H1 (cell line): ENCODE measurements around the gene SYTL2. TPM values are rescaled to one million over a fixed set of nuclear protein-coding genes. Genes with fewer than 3 reads are reported as not detected.

Experiments
- CTCF ChIA-PET: fragments of 300-600 bp; sonication (Branson Sonifier 250); formaldehyde crosslinking; loops from one replicate; lab custom pipeline; 2021; ENCODE audit not compliant: partially characterized antibody; lab: Charles Lee
- POLR2A ChIA-PET: fragments of 300-600 bp; sonication (Branson Sonifier 250); formaldehyde crosslinking; loops from one replicate; lab custom pipeline; 2021; ENCODE audit warnings: inconsistent platforms; ENCODE audit not compliant: partially characterized antibody; lab: Charles Lee
- DNase-seq, 2 experiments: peaks; one replicate each; pipeline versions ENCODE4 v3.0.0 to v3.0.0-alpha.2; 2010 to 2022; ENCODE audit warnings: low spot score in 2 of 2, low read depth in 1 of 2, mixed read lengths in 1 of 2
- FAIRE-seq: peaks from 2 replicates; lab custom pipeline; 2011; peaks lifted over from hg19 to GRCh38; lab: Jason Lieb, UNC
- H2AFZ ChIP-seq: 2 replicates; pipeline ENCODE4 v1.8.1; 2012; ENCODE audit warnings: low read length, inconsistent platforms
- H2AK5ac ChIP-seq: 2 replicates; pipeline ENCODE4 v1.6.1; 2013; ENCODE audit warnings: low read depth, low read length
- H2BK120ac ChIP-seq: replicated peaks from 2 replicates; pipeline ENCODE3; 2013; ENCODE audit warnings: low read depth, low read length, inconsistent platforms
- H2BK12ac ChIP-seq: 2 replicates; pipeline ENCODE4 v1.6.1; 2013; ENCODE audit warnings: low read depth, low read length
- H2BK15ac ChIP-seq: 2 replicates; pipeline ENCODE4 v1.6.1; 2013; ENCODE audit warnings: low read length
- H2BK20ac ChIP-seq: 2 replicates; pipeline ENCODE4 v1.6.1; 2013; ENCODE audit warnings: low read length
- H2BK5ac ChIP-seq: 2 replicates; pipeline ENCODE4 v1.6.1; 2013; ENCODE audit warnings: low read depth, low read length
- H3K14ac ChIP-seq: 2 replicates; pipeline ENCODE4 v1.6.1; 2013; ENCODE audit warnings: inconsistent platforms; ENCODE audit not compliant: insufficient read length
- H3K18ac ChIP-seq: 2 replicates; pipeline ENCODE4 v1.6.1; 2013; ENCODE audit warnings: low read length; ENCODE audit errors: extremely low read depth
- H3K23ac ChIP-seq: 2 replicates; pipeline ENCODE4 v1.6.1; 2013; ENCODE audit warnings: inconsistent platforms; ENCODE audit not compliant: insufficient read length
- H3K23me2 ChIP-seq: 2 replicates; pipeline ENCODE4 v1.6.1; 2013; ENCODE audit warnings: low read depth, low read length
- H3K27ac ChIP-seq: 2 replicates; pipeline ENCODE4 v1.6.1; 2011; ENCODE audit warnings: low read depth, low read length, inconsistent platforms
- H3K27me3 ChIP-seq, 4 experiments: replicated peaks in 1 of 4; 1 replicate in 1 of 4; 2 replicates in 3 of 4; pipeline versions ENCODE4 v1.6.1 to v1.8.1; 2011 to 2013; ENCODE audit warnings: low read length in 3 of 4, mild to moderate bottlenecking in 3 of 4, inconsistent platforms in 2 of 4, mixed read lengths in 2 of 4, moderate library complexity in 1 of 4; ENCODE audit not compliant: control insufficient read depth in 3 of 4, insufficient read depth in 3 of 4; ENCODE audit errors: extremely low read depth in 1 of 4
- H3K36me3 ChIP-seq, 4 experiments: 2 replicates each; pipeline versions ENCODE4 v1.6.1 to v1.8.1; 2011 to 2013; ENCODE audit warnings: mild to moderate bottlenecking in 4 of 4, low read length in 3 of 4, moderate library complexity in 2 of 4, control low read depth in 1 of 4, inconsistent platforms in 1 of 4; ENCODE audit not compliant: insufficient read depth in 4 of 4, control insufficient read depth in 2 of 4
- H3K4ac ChIP-seq: replicated peaks from 2 replicates; pipeline ENCODE3; 2013; ENCODE audit warnings: low read length, low read depth, mixed read lengths, inconsistent platforms; ENCODE audit not compliant: insufficient read length
- H3K4me1 ChIP-seq, 4 experiments: replicated peaks in 1 of 4; 1 replicate in 1 of 4; 2 replicates in 3 of 4; pipeline versions ENCODE4 v1.6.1 to v1.8.1; 2011 to 2013; ENCODE audit warnings: low read length in 3 of 4, inconsistent platforms in 2 of 4, mixed read lengths in 1 of 4; ENCODE audit not compliant: insufficient read depth in 4 of 4, control insufficient read depth in 3 of 4
- H3K4me2 ChIP-seq, 2 experiments: 2 replicates each; pipeline versions ENCODE4 v1.6.1 to v1.8.1; 2011 to 2013; ENCODE audit warnings: low read depth in 2 of 2, low read length in 2 of 2, control low read depth in 1 of 2, inconsistent platforms in 1 of 2, mild to moderate bottlenecking in 1 of 2; ENCODE audit not compliant: insufficient read depth in 1 of 2
- H3K4me3 ChIP-seq, 4 experiments: fragments of 200-600, 300-600 bp in 1 of 4; sonication (generic), shearing (Covaris generic), sonication (Bioruptor Twin) in 1 of 4; 2 replicates each; pipeline versions ENCODE4 v1.5.1 to v1.8.1; 2011 to 2016; ENCODE audit warnings: low read length in 4 of 4, low read depth in 3 of 4, control low read depth in 2 of 4, inconsistent platforms in 2 of 4, mild to moderate bottlenecking in 2 of 4, mixed read lengths in 1 of 4, moderate library complexity in 1 of 4; ENCODE audit not compliant: insufficient read depth in 2 of 4; ENCODE audit errors: extremely low read depth in 1 of 4
- H3K56ac ChIP-seq: replicated peaks from 2 replicates; pipeline ENCODE3; 2013; ENCODE audit warnings: low read depth, mild to moderate bottlenecking, mixed read lengths, low read length, inconsistent platforms; ENCODE audit not compliant: insufficient read length
- H3K79me1 ChIP-seq: 2 replicates; pipeline ENCODE4 v1.6.1; 2013; ENCODE audit warnings: low read depth, low read length, control low read depth
- H3K79me2 ChIP-seq, 2 experiments: 2 replicates each; pipeline versions ENCODE4 v1.6.1 to v1.8.1; 2012 to 2013; ENCODE audit warnings: low read length in 2 of 2, mild to moderate bottlenecking in 2 of 2, inconsistent platforms in 1 of 2; ENCODE audit not compliant: insufficient read depth in 2 of 2, control insufficient read depth in 1 of 2
- H3K9ac ChIP-seq, 4 experiments: replicated peaks in 1 of 4; 1 replicate in 1 of 4; 2 replicates in 3 of 4; pipeline versions ENCODE4 v1.6.1 to v1.8.1; 2011 to 2013; ENCODE audit warnings: low read depth in 3 of 4, low read length in 3 of 4, control low read depth in 2 of 4, mild to moderate bottlenecking in 2 of 4, moderate library complexity in 2 of 4, inconsistent platforms in 1 of 4; ENCODE audit errors: extremely low read depth in 1 of 4
- H3K9me3 ChIP-seq, 2 experiments: 2 replicates each; pipeline versions ENCODE4 v1.6.1 to v1.8.1; 2012 to 2013; ENCODE audit warnings: mild to moderate bottlenecking in 2 of 2, moderate library complexity in 2 of 2, control low read depth in 1 of 2, inconsistent platforms in 1 of 2, low read depth in 1 of 2, low read length in 1 of 2, mixed read lengths in 1 of 2; ENCODE audit not compliant: insufficient read depth in 2 of 2
- H4K20me1 ChIP-seq, 2 experiments: replicated peaks in 1 of 2; 2 replicates each; pipeline versions ENCODE3 to v1.8.1; 2011 to 2013; ENCODE audit warnings: inconsistent platforms in 2 of 2, low read length in 2 of 2, mild to moderate bottlenecking in 1 of 2; ENCODE audit not compliant: insufficient read depth in 2 of 2, control insufficient read depth in 1 of 2
- H4K5ac ChIP-seq: 2 replicates; pipeline ENCODE4 v1.6.1; 2013; ENCODE audit warnings: low read length, low read depth, mixed read lengths, inconsistent platforms; ENCODE audit not compliant: insufficient read length
- H4K8ac ChIP-seq: 2 replicates; pipeline ENCODE4 v1.8.0; 2013; ENCODE audit warnings: mild to moderate bottlenecking, moderate library complexity, low read length, inconsistent platforms; ENCODE audit not compliant: insufficient read depth; ENCODE audit errors: extremely low read depth
- H4K91ac ChIP-seq: replicated peaks from 2 replicates; pipeline ENCODE3; 2013; ENCODE audit warnings: low read length, mixed read lengths, inconsistent platforms; ENCODE audit not compliant: insufficient read length
- CHD1 ChIP-seq: IDR thresholded peaks from 2 replicates; pipeline ENCODE4 v1.6.1; 2012; ENCODE audit warnings: low read depth, low read length, improper control_type of control experiment
- CREB1 ChIP-seq: IDR thresholded peaks from 2 replicates; pipeline ENCODE4 v1.6.1; 2012; ENCODE audit warnings: inconsistent platforms
- EGR1 ChIP-seq: IDR thresholded peaks from 2 replicates; pipeline ENCODE4 v1.6.1; 2011; ENCODE audit warnings: low read depth, low read length, borderline replicate concordance
- GABPA ChIP-seq: IDR thresholded peaks from 2 replicates; pipeline ENCODE4 v1.6.1; 2011; ENCODE audit warnings: mild to moderate bottlenecking, low read length, moderate library complexity, borderline replicate concordance; ENCODE audit not compliant: insufficient read depth
- KDM5A ChIP-seq: fragments of 200-600 bp; IDR thresholded peaks from 2 replicates; pipeline ENCODE4 v1.7.1; 2012; ENCODE audit warnings: mild to moderate bottlenecking, low read length, inconsistent platforms, mixed read lengths
- MAFK ChIP-seq: IDR thresholded peaks from 2 replicates; pipeline ENCODE4 v1.6.1; 2012; ENCODE audit warnings: low read depth, mild to moderate bottlenecking, improper control_type of control experiment, low read length
- POU5F1 ChIP-seq: IDR thresholded peaks from 2 replicates; pipeline ENCODE4 v1.6.1; 2011; ENCODE audit warnings: low read depth, mild to moderate bottlenecking, low read length, moderate library complexity
- SIRT6 ChIP-seq: IDR thresholded peaks from one replicate; pipeline ENCODE4 v1.7.1; 2012; ENCODE audit warnings: low read length, inconsistent platforms
- SP2 ChIP-seq: IDR thresholded peaks from 2 replicates; pipeline ENCODE4 v1.6.1; 2012; ENCODE audit warnings: mild to moderate bottlenecking, low read length, inconsistent platforms
- SP4 ChIP-seq: IDR thresholded peaks from 2 replicates; pipeline ENCODE4 v1.6.1; 2012; ENCODE audit warnings: low read length, inconsistent platforms
- TCF12 ChIP-seq: IDR thresholded peaks from 2 replicates; pipeline ENCODE4 v1.6.1; 2011; ENCODE audit warnings: low read depth, mild to moderate bottlenecking, low read length
- WGBS, 2 experiments: shearing (Covaris generic) in 1 of 2; methylation state at CpG; one replicate each; pipeline versions ENCODE4 v1.1.6 to v1.1.7; 2013 to 2015; ENCODE audit warnings: low lambda C conversion rate in 2 of 2, mixed read lengths in 2 of 2, inconsistent platforms in 1 of 2, low coverage in 1 of 2, missing lambda C conversion rate in 1 of 2; ENCODE audit not compliant: insufficient replicate concordance in 2 of 2, insufficient coverage in 1 of 2, insufficient read length in 1 of 2; ENCODE audit errors: extremely low coverage in 1 of 2, missing lambda C conversion rate in 1 of 2; 5-methylcytosine and 5-hydroxymethylcytosine counted together
- polyA plus RNA-seq, 7 experiments: library from polyadenylated mRNA; depleted of rRNA in 3 of 7; stranded (reverse) in 5 of 7; unstranded in 2 of 7; fragments of >200 nt in 5 of 7; fragments of 200-250 nt in 2 of 7; gene quantifications; 1 replicate in 5 of 7; 2 replicates in 1 of 7; 4 replicates in 1 of 7; pipeline versions ENCODE4 v1.2.1 to v1.2.3, GENCODE V29; 2011 to 2013; ENCODE audit warnings: missing spikeins in 2 of 7, mixed read lengths in 2 of 7
- total RNA-seq: library from RNA; stranded (reverse); fragmentation: NEBNext Ultra II Directional; extraction: Animal tissue kit (Norgen Biotek cat#: 25700); gene quantifications from 2 replicates; pipeline ENCODE4 v1.2.1, GENCODE V29; 2021
- TF ChIP-seq, protein P1 (sequence below): IDR thresholded peaks from 2 replicates; pipeline ENCODE4 v1.6.1; 2012; ENCODE audit warnings: inconsistent platforms
- TF ChIP-seq, protein P2 (sequence below), 3 experiments: IDR thresholded peaks; 1 replicate in 2 of 3; 2 replicates in 1 of 3; pipeline versions ENCODE4 v1.5.1 to v1.6.1; 2011; ENCODE audit warnings: low read length in 3 of 3, mild to moderate bottlenecking in 3 of 3, inconsistent platforms in 2 of 3, low read depth in 1 of 3, moderate library complexity in 1 of 3; ENCODE audit not compliant: insufficient read depth in 1 of 3; ENCODE audit errors: control extremely low read depth in 1 of 3

Gene SYTL2
- total and polyA plus RNA-seq, 2 of the 8 experiments (the other 6 are each of a cell fraction or from before 2014, with no cell fraction given) = 1.3 to 9.1 TPM

DNA sequence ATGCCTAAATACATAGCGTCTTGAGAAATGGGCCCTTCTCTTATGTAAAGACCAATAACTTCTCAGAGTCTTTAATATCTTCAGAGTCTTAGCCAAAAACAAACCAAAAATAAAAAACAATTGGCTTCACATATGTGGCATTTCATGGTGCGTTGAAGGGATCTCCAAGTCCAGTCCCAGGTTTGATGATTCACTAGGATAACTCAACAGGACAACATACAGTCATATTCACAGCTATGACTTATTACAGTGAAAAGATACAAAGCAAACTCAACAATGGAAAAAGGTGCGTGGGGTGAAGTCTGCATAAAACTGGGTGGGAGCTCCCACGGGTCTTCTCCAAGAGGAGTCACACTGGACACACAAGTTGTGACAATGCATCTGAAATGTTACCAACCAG is 12.6 kb downstream of the SYTL2 start:
- no peak overlapping the region for H2BK20ac ChIP-seq
- no peak overlapping the region for H4K5ac ChIP-seq
- H3K9me3 ChIP-seq = no peaks in the 10 kb centered on the region
- H2BK12ac ChIP-seq = no peak overlapping the region
- H3K56ac ChIP-seq = no peak overlapping the region
- no peak overlapping the region for H3K9ac ChIP-seq
- H3K23me2 ChIP-seq = no peaks in the 10 kb centered on the region
- no peak overlapping the region for H3K4me2 ChIP-seq
- CTCF ChIA-PET = interaction anchor here (1.0 to 1.4 kb wide), 3 partner anchors 10 to 103 kb away, joined by 3 read pairs; no protein-coding TSS in a partner anchor
- H3K79me1 ChIP-seq = no peaks in the 10 kb centered on the region
- H3K4me1 ChIP-seq = no peaks in the 10 kb centered on the region
- no peaks in the 10 kb centered on the region for H3K79me2 ChIP-seq
- FAIRE-seq (no peak), DNase-seq (no peak)
- H2BK120ac ChIP-seq = no peak overlapping the region
- H3K36me3 ChIP-seq = no peaks in the 10 kb centered on the region
- H3K14ac ChIP-seq = no peak overlapping the region
- no peak overlapping the region for H2BK5ac ChIP-seq
- no peak overlapping the region for H3K27ac ChIP-seq
- no peak overlapping the region for H4K8ac ChIP-seq
- no peak overlapping the region for H3K4ac ChIP-seq
- no peak overlapping the region for H4K91ac ChIP-seq
- 92% methylated on average over 4 of the region's 4 CpGs; no CpG with 5 or more reads in 1 of the 2 experiments for WGBS, 2 experiments
- no peak overlapping the region for H2AFZ ChIP-seq
- H2BK15ac ChIP-seq = no peak overlapping the region
- no peak overlapping the region for H3K23ac ChIP-seq
- H2AK5ac ChIP-seq = no peak overlapping the region
- POLR2A ChIA-PET = interaction anchor here (1.0 kb wide), 1 partner anchor 54 kb away, joined by 3 read pairs; no protein-coding TSS in a partner anchor
- H3K4me3 ChIP-seq = no peak overlapping the region
- no peak overlapping the region for H3K18ac ChIP-seq
- no peaks in the 10 kb centered on the region for H3K27me3 ChIP-seq
- no peaks in the 10 kb centered on the region for H4K20me1 ChIP-seq
- TF ChIP-seq POU5F1 (no peak), EGR1 (no peak), GABPA (no peak), MAFK (no peak), CREB1 (no peak), SP4 (no peak), CHD1 (no peak), TCF12 (no peak), KDM5A (no peak), SP2 (no peak), SIRT6 (no peak)
- TF ChIP-seq, protein P1, sequence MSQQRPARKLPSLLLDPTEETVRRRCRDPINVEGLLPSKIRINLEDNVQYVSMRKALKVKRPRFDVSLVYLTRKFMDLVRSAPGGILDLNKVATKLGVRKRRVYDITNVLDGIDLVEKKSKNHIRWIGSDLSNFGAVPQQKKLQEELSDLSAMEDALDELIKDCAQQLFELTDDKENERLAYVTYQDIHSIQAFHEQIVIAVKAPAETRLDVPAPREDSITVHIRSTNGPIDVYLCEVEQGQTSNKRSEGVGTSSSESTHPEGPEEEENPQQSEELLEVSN = no peak
- TF ChIP-seq, protein P2, sequence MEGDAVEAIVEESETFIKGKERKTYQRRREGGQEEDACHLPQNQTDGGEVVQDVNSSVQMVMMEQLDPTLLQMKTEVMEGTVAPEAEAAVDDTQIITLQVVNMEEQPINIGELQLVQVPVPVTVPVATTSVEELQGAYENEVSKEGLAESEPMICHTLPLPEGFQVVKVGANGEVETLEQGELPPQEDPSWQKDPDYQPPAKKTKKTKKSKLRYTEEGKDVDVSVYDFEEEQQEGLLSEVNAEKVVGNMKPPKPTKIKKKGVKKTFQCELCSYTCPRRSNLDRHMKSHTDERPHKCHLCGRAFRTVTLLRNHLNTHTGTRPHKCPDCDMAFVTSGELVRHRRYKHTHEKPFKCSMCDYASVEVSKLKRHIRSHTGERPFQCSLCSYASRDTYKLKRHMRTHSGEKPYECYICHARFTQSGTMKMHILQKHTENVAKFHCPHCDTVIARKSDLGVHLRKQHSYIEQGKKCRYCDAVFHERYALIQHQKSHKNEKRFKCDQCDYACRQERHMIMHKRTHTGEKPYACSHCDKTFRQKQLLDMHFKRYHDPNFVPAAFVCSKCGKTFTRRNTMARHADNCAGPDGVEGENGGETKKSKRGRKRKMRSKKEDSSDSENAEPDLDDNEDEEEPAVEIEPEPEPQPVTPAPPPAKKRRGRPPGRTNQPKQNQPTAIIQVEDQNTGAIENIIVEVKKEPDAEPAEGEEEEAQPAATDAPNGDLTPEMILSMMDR (IDR thresholded peaks at IDR 0.05; ENCODE audit: control extremely low read depth in 1 of 3, insufficient read depth in 1 of 3, low read depth in 1 of 3, low read length in 3 of 3) = no peak
